Renal pelvis (tissue), 4 donors: ENCODE data around the gene BUD31. TPM values are rescaled to one million over a fixed set of nuclear protein-coding genes. Genes with fewer than 3 reads are reported as not detected.
"Not testable (repeated sequence)": the region's sequence is repeated elsewhere in the genome, so short reads cannot be mapped to it uniquely, and the experiment has no call there.

ENCODE experiments used
- DNase-seq: peaks from one replicate; pipeline ENCODE4 v3.0.0-alpha.2; 2013
- polyA plus RNA-seq, 3 donors: library from polyadenylated mRNA; unstranded; fragments of 120-200 nt; gene quantifications; one replicate each; pipeline ENCODE4 v1.2.1, GENCODE V29; 2013; ENCODE audit not compliant: insufficient read length in 3 of 3

The BUD31 gene
- polyA plus RNA-seq, 3 donors: 105 to 108 (median 108) TPM

DNA sequence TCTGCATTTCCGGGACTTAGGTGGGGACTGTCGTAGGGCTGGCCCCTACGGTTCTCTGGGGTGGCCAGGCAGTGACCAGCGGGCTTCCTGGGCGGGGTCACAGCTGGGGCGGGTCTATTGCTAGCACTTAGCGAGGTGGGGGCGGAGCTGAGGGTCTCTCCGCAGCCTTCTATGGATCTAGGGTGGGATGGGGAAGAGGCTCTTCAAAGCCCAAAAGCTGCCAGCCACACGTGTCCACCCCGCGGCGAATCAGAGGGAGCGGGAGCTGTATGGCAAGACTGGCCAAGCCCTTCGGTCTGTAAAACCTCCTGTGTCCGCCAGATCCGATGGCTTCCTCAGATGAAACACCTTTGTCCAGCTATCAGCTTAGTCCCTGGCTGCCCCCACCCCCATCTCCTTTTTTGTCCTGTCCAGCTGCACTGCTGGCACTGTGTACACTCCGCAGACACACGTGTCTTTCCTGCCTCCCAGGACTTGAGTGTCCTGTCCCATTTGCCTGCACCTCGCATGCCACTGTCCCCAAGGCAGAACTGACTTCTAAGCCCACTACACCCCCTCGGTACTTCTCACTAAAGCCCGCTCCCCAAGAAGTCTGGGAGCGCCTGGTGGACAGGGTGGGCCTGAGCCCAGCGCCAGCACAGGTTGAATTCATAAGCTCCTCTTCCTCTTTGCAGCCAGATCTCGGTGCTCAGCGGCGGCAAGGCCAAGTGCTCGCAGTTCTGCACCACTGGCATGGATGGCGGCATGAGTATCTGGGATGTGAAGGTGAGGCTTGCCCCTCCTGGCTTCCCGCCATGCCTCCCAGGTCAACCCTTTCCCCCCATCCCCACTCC lies 15.2 kb upstream of the BUD31 start:
- DNase-seq: no peak

DNA sequence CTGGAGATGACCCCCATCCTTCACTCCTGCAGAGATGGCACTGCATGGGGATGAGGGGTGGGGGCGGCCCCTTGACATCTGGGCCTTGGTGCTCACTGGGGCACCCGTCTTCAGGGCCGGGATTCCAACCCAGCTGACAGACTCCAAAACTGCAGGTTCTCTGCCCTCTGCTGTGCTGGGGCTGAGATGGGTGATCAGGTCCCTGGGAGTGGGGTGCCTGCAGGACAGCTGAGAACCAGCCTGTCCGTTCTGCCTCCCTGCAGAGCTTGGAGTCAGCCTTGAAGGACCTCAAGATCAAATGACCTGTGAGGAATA lies 14.6 kb upstream of the BUD31 start:
- DNase-seq: no peak

DNA sequence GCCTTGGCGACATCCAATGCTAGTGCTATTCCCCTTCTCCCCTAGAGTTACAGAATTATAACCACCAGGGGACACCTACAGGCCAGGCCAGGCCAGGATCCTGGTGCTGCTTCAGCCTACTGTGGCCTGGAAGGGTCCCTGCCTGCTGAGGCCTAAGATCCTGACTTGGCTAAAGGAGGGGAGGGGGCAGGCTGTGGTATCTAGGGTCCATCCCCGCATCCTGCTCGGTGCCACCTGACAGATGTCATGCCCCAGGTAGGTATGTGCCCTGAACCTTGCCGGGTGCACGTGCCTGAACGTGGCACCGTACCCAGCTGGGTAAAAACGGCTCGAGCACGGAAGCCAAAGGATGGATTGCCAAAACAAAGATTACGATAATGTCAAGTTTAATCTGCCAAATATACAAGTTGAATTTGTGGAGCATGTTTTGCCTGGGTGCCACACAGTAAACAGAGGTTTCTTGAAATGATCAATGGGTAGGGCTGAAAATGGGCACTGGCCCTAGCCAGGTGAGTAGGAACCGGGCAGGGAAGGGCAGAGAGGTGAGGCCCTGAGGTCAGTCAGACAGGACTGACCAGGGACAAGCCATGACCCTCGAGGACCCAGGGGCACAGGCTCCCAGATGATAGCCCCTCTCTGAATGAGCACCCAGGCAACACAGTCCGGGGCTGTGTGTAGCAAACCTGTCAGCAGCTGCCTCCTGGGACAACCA lies 13.0 kb upstream of the BUD31 start:
- no peak for DNase-seq

DNA sequence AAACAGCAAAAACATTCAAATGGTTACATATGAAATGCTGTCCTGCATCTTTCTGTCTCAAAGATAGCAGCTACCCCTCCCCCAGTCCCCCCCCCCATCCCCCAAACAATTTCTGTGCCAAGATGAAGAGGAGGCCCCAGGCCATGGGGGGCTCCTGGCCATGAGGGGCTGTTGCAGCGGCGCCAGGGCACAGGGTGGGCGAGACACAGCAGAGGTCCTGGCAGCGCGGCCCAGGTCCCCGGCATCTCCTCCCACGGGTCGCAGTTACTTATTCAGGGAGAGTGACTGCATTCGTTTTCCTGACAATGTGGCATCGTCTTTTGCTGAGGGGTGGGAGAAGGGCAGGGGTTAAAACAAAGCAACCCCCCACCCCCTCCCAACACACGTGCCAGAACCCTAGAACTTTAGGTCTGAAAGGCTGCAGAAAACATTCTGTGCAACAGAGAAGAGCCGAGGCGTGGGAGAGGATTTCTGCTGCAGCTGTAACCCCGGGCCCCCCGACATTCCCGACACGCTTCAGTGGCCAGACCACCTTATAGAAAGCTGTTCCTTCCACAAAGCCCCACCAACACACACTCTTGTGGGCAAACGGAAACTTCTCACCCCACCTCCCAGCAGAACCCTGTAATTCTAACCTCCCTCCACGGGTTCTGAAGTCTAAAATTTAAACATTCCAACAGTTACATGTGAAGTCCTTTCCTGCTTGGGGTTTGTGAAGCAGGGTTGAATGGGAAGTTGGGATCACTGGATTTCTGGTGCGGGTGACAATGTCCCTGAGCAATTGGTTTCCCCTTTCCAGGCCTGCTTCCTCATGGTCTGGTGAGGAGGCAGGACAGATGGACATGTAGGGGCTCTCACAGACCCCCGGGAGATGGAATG lies 12.1 kb upstream of the BUD31 start:
- DNase-seq: no peak

DNA sequence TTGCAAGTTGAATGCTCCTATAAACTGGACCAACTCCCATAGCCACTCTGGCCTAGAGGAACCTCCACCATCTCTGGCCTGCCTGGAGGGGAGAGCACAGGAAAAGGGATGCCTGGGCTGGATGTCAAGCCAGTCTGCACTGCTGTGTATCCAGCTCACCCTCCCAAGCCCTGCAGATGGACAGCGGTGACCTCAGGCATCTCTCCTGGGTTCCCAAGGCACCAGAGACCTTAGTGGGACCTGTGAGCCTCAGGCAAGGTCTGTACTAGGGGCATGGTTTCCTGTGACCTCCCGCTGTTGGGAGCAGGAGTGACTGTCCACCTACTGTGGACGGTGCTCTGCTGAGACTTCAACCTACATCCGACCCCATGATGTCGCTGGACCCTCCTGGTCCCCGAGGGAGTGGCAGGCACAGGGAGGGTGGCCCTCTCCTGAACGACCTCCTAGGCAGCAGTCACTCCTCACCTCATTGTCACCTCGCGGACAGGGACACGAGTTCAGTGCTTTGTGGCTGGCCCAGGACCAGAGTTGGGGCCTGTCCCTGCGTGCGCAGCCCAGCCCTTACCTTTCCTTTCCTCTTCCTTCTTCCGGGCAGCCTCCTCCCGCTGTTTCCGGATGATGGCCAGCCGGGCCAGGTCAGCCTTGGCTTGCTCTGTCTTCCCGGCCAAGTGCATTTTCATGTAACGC lies 11.3 kb upstream of the BUD31 start:
- DNase-seq: no peak

DNA sequence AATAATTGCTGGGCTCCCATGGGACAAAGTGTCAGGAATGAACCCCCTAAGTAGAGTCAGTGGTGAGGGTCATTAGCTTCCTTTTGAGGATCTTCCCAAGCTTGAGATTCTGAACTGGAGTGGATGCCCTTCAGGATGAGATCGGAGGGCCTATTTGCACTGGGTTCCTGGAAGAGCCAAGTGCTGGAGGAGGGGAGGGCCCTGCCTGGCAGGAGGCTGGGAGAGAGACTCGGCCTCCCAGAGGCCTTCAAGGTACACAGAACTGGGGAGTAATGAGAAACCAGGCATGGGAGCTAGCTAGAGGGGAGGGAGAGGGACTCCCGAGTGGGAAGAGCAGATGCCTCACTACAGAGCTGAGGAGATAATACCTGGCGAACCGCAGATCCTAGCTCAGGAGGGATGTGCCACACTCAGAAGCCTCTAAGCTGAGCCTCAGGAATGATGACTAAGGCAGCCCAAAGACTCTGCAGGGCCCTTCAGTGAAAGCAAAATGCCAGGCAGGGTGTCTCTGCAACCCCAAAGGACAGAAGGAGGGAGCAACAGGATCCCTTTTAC lies 9.8 kb upstream of the BUD31 start:
- DNase-seq: no peak

DNA sequence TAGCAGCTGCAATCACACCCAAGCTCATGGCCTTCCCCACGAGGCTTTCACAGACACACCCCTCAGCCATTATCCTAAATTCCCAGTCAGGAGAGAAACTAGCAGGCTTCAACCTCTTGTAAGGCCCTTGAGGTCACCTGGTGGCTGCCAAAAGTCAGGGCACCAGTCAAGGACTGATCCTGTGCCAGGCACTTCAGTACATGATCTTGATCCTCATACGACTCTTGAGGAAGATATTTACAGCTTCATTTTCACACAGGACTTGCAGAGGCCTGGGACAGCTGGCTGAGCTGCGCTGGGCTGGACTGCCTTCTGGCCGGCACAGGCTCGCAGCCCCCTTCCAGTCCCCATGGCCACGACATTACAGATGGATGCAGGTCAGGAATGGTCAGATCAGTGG lies 9.2 kb upstream of the BUD31 start:
- DNase-seq: no peak

DNA sequence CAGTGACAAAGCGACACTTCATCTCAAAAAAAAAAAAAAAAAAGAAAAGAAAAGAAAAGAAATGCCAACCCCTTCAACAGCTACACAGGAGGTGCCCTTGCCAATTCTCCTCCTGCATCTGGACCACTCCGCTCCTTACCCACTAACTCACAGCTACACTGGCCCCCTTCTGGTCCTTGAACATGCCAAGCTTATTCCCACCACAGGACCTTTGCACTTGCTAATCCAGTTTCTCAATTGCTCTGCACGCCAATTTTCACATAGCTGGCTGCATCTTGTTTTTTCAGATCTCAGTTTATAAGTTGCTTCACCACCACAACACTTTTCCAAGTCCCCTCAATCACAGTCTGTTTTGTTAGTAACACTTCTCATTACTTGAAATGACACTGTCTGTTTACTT lies 5.9 kb upstream of the BUD31 start:
- DNase-seq: no peak

DNA sequence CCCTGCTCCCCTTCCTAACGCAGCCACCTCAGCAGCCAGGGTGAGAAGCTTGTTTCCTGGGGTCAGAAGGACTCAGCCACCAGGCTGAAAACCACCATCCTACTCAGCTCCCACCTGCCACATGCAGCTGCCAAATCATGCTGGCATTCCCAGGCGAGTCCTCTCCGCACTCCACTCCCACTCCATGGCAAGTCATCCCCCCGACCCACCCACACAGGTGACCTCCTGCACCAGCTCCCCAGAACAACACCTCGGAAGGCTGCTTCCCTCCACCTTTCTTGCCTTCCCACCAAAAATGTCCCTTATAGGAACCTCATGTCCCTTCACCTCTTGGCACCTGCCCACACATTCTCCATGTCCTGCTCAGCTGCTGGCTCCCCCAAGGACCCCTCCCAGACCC lies 5.0 kb upstream of the BUD31 start:
- no peak for DNase-seq

DNA sequence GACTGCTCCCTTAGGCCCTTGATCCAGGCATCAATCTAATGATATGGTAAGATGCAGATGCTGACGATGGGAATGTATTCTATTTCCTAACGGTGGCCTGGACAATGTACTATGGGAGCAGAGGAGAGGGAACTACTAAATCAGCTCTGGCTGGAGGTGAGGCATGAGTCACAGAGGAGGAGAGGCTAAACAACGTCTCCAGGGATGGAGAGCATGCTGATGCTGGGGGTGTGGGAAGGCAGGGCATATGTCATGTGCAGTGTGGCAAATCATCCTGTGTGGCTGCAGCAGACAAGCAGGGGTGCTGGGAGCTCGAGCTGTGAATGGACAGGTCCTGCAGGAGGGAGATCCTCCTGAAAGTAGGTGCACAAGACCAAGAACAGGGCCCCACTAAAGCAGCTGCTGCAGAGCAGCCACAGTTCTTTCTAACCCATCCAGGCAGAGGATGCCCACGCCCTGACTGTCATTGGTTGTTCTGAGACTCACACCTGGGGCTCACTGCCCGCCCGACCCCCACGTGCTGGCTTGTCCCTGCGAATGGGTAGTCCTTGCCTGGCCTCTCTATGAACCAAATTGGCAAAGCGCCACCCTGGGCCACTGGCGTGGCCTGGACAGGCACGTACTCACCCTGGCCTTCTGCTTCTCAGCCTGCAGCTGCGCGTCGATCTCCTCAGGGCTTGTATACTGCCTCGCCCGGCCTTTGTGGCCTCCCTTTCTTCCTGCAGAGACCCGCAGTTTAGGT lies 4.4 kb upstream of the BUD31 start:
- DNase-seq: no peak

DNA sequence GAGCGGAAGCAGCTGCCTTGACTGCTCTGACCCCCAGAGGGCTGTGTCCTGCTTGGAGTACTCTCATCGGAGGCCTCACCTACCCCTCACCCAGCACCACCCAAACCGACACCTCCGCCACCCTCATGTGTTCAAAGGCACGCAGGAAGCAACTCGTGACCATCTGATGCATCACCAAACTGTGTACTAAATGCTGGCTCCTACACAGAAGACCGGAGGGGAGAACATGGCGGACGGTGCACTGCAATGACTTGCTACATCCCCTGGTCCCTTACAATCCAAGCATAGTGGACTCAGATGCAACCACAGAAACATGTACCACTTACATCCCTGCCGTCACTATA lies 3.8 kb upstream of the BUD31 start:
- no peak for DNase-seq

DNA sequence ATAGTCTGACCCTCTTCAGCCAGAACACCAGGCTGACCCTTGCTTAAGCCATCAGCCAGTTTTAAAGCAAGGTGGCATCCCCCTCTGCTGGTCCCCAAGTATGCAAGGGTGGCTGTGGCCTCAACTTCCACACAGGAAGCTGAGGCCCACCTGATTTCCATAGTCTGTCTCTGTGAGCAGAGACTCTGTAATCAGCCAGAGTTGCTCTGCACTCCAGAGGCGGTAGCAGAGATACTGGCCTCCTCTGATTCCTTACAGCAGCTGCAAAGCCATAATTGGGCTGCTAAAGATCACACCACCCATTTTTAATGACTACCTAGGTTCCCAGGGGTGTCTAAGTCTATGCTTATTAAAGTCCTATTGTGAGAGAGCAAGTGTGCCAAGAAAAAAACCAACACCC lies 2.2 kb upstream of the BUD31 start:
- DNase-seq: no peak

DNA sequence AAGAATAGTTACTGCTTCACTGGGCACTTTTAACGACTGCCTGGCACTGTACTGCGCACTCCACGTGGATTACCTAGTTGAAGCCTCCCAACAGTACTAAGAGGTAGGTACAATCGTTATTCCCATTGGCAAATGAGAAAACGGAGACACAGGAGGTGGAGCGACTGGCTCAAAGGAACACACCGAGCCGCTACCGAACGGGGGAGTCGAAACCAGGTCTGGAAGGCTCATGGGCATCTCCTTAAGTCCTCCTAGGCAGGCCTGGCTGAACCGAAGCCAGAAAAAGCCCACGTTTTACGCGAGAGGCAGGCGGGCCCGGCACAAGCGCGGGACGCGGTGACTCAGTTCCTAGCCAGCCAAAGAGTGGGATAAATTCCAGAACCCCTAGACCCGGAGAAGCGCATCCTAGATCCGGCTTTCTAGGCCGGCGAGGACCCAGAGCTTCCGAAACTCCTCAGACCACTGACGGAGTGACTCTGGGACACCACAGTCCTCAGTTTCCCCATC lies 844 bp upstream of the BUD31 start:
- no peak for DNase-seq

DNA sequence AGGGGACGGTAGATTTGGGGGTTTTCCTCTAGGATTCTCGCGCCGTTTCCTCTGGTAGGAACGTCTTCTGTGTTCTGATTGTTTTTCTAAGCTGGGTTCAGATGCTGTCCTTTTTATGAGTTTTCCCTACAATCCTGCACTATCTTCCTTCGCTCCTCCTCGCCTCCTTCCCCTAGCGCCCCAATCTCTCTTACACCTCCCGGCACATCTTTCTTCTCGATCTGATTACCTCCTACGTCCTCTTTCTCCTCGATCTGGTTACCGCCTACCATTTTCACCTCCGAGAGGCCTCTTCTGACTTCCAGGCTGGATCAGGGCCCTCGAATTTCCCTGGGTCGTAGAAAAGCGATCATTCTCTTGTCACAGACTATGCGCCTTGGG lies 413 bp downstream of the BUD31 start:
- no peak for DNase-seq

DNA sequence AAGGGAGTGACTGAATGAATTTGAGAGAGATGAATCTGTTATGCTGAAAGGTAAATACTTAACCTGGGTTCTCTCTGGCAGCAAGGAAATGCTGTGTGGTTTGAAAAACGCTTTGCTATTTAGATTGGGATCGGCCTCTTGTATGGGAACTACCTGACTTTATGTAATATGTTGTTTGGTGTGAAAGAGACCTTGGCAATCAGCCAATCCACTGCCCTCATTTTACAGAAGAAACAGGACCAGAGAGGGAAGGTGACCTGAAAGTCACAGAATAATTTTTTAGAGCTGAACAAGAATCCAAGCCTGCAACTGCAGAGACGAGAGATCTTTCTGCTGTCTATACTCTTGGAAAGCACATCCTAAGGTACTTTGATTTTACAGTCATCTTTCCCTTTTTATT lies 1.0 kb downstream of the BUD31 start:
- no peak for DNase-seq

DNA sequence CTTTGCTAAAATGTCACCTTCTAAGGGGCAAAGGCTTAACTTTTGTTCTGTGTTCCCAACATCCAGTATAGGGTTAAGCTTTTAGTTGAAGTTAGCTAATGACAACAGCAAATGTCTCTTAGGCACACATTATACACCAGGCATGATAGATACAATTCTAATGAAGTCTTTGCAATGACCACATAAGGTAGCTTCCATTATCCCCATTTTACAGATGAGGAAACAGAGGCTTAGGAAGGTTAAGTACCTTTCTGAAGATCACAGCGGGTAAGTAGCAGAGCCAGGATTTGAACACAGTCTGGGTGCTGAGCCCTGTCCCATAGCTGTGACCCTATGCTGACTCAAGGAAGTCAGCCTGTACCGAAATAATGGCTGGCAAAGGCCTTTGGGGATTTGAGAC lies 1.9 kb downstream of the BUD31 start:
- DNase-seq: no peak

DNA sequence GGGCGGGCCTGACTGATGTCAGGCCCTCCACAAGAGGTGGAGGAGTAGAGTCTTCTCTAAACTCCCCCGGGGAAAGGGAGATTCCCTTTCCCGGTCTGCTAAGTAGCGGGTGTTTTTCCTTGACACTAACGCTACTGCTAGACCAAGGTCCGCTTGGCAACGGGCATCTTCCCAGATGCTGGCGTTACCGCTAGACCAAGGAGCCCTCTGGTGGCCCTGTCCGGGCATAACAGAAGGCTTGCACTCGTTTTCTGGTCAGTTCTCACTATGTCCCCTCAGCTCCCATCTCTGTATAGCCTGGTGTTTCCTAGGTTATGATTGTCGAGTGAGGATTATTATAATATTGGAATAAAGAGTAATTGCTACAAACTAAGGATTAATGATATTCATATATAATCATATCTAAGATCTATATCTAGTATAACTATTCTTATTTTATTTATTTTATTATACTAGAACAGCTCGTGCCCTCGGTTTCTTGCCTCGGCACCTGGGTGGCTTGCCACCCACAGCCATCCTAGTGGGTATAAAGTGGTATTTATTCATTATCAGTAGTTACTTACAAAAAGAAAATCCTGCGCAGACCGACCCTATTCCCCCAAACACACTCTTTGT lies 6.9 kb downstream of the BUD31 start:
- DNase-seq: not testable (repeated sequence)

DNA sequence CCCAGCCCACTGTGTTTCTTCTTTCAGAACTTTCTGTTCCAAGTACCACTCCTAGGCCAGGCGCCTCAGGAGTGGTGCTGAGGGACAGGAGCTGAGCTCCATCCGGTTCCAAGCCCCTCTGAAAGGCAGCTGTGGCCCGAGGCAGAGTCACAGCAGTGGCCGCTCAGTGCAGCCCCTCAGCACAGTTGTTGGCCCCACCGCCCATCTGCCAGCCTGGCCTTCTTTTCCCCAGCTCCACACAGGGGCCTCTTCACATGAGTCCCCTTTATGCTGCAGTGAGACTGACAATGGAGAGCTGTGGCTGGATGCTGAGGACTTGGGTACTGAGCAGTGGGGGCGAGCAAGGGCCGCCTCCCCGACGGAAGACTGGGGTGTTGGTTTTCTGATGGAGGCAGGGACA lies 9.5 kb downstream of the BUD31 start:
- no peak for DNase-seq

DNA sequence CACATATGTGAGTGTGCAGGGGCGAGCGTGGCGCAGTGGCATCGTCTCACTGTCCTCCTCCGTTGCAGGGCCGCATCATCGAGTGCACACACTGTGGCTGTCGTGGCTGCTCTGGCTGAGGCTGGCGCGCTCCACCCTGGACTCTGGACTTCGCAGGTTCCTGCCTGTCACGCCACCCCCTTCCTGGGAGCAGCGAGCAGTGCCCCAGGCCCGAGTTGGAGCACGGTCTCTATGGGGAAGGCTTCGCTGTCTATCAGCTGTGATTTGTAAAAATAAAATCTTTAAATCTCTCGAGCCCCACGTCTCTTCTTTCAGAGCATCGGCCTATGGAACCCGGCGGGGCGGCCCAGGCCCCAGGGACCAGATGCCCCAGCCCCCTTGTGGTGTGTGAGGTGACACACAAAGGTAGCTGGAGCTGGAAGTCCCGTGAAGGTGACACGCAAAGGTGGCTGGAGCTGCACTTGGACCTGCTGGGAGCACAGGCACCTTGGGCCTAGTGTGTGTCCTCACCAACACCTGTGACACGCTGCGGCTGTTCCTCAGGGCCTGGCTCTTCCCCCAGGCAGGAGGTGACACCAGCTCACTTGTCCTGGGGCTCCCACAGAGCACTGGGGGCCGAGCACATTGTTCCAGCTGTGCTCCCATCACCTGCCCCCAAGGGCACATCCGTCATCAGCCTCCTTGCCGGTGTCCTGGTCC lies 10.7 kb downstream of the BUD31 start:
- DNase-seq: no peak

DNA sequence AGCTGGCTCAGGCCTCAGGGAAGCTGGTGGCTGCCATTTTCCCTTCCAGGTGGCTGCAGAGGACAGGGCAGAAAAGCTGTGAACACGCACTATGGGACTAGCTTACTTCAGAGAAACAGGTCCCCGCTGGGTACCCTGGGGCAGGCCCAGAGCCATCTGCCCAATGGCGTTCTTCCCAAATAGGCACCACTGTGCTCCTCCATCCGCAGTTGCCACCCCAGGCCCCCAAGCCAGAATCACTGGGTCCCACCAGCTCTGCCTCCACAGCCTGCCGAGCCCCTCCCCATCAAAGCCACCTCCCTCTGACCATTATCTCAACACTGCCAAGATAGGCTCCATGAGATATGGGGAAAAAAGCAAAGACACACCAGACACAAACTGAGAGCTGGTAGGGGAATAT lies 11.4 kb downstream of the BUD31 start:
- DNase-seq: no peak
